OCI-M2 (cell line): Measurements from ENCODE around the gene MLIP.

Experiments
- DNase-seq: peaks from one replicate; lab custom pipeline; 2025; ENCODE audit not compliant: unreplicated experiment; lab: John Stamatoyannopoulos, UW

Gene MLIP

GRCh38 chr6:54096811-54097210 lies 14.4 kb upstream of the MLIP start:
- no peak for DNase-seq

GRCh38 chr6:54097753-54098152 lies 13.5 kb upstream of the MLIP start:
- no peak for DNase-seq

GRCh38 chr6:54098450-54099044 lies 12.7 kb upstream of the MLIP start:
- DNase-seq = no peak

GRCh38 chr6:54099225-54099624 lies 12.0 kb upstream of the MLIP start:
- no peak for DNase-seq

- DNase-seq = no peak
Measured at GRCh38 chr6:54100411-54101006, 10.7 kb upstream of the MLIP start.

- DNase-seq = no peak
Measured at GRCh38 chr6:54102238-54102637, 9.0 kb upstream of the MLIP start.

GRCh38 chr6:54103497-54103896 lies 7.7 kb upstream of the MLIP start:
- no peak for DNase-seq

- DNase-seq = no peak
Measured at GRCh38 chr6:54106727-54107126, 4.5 kb upstream of the MLIP start.

- DNase-seq = no peak
Measured at GRCh38 chr6:54107470-54108090, 3.7 kb upstream of the MLIP start.

- DNase-seq = no peak
Measured at GRCh38 chr6:54108271-54108670, 3.0 kb upstream of the MLIP start.

GRCh38 chr6:54109586-54109985 lies 1.7 kb upstream of the MLIP start:
- no peak for DNase-seq

- no peak for DNase-seq
Measured at GRCh38 chr6:54112151-54112650, 958 bp downstream of the MLIP start.

- DNase-seq = no peak
Measured at GRCh38 chr6:54114991-54115390, 3.7 kb downstream of the MLIP start.

- DNase-seq = no peak
Measured at GRCh38 chr6:54115966-54116365, 4.7 kb downstream of the MLIP start.

- DNase-seq = no peak
Measured at GRCh38 chr6:54118117-54118516, 6.9 kb downstream of the MLIP start.

- DNase-seq = no peak
Measured at GRCh38 chr6:54125493-54125892, 14.2 kb downstream of the MLIP start.

GRCh38 chr6:54130179-54130578 lies 18.9 kb downstream of the MLIP start:
- no peak for DNase-seq

GRCh38 chr6:54132587-54132986 lies 21.3 kb downstream of the MLIP start:
- DNase-seq = no peak

GRCh38 chr6:54133186-54133585 lies 21.9 kb downstream of the MLIP start:
- no peak for DNase-seq

GRCh38 chr6:54134935-54135334 lies 23.7 kb downstream of the MLIP start:
- DNase-seq = no peak

GRCh38 chr6:54135665-54136369 lies 24.6 kb downstream of the MLIP start:
- no peak for DNase-seq

- DNase-seq = no peak
Measured at GRCh38 chr6:54138795-54139194, 27.6 kb downstream of the MLIP start.
